Breast epithelium (tissue), 4 donors: Measurements from ENCODE around the gene FOXF1. TPM values are rescaled to one million over a fixed set of nuclear protein-coding genes. Genes with fewer than 3 reads are reported as not detected.

Source experiments
- DNase-seq, 2 donors: peaks; one replicate each; pipeline ENCODE4 v3.0.0-alpha.2; 2019; ENCODE audit warnings: low spot score in 2 of 2
- H3K27ac ChIP-seq, 2 donors: fragments of 200-600 bp; sonication (generic) in 1 of 2; one replicate each; pipeline ENCODE4 v1.5.1; 2016 to 2019; ENCODE audit warnings: mild to moderate bottlenecking in 1 of 2
- H3K27me3 ChIP-seq, 2 donors: fragments of 200-600 bp; sonication (generic) in 1 of 2; one replicate each; pipeline versions ENCODE4 v1.5.1 to v1.6.0; 2017 to 2019; ENCODE audit warnings: control low read depth in 1 of 2, mild to moderate bottlenecking in 1 of 2
- H3K36me3 ChIP-seq: fragments of 200-600 bp; one replicate; pipeline ENCODE4 v1.5.1; 2019
- H3K4me1 ChIP-seq, 2 donors: fragments of 200-600 bp; sonication (generic); one replicate each; pipeline ENCODE4 v1.5.1; 2016 to 2019; ENCODE audit warnings: control low read depth in 1 of 2
- H3K4me3 ChIP-seq, 3 donors: fragments of 200-600 bp; sonication (generic); 1 replicate in 2 of 3; 2 replicates in 1 of 3; pipeline ENCODE4 v1.5.1; 2016 to 2019; ENCODE audit warnings: mild to moderate bottlenecking in 3 of 3, moderate library complexity in 2 of 3
- H3K9me3 ChIP-seq, 2 donors: fragments of 200-600 bp; sonication (generic) in 1 of 2; one replicate each; pipeline ENCODE4 v1.5.1; 2016 to 2019; ENCODE audit warnings: control low read depth in 1 of 2
- POLR2A ChIP-seq: fragments of 450-650 bp; IDR thresholded peaks from one replicate; pipeline ENCODE4 v1.6.1; 2016; ENCODE audit warnings: antibody characterized with exemption, mild to moderate bottlenecking, moderate library complexity
- POLR2AphosphoS5 ChIP-seq, 3 donors: sonication (generic); formaldehyde crosslinking; IDR thresholded peaks; one replicate each; pipeline ENCODE4 v1.6.1; 2017; ENCODE audit warnings: antibody characterized with exemption in 3 of 3
- intact Hi-C: fragments of 100-400 bp; cut with DNase I; formaldehyde crosslinking; loops from one replicate; pipeline ENCODE4 v1.15.1; 2023; ENCODE audit warnings: low total_unique reads
- total RNA-seq, 3 donors: library from RNA; depleted of rRNA; stranded (reverse); fragments of >200 nt; gene quantifications; one replicate each; pipeline ENCODE4 v1.1.0, GENCODE V29; 2016
- TF ChIP-seq, protein P1 (sequence below), 3 donors: fragments of 450-650 bp; IDR thresholded peaks; one replicate each; pipeline ENCODE4 v1.5.1; 2016 to 2017; ENCODE audit warnings: antibody characterized with exemption in 3 of 3, mild to moderate bottlenecking in 3 of 3, moderate library complexity in 3 of 3

Gene FOXF1
- total RNA-seq, 3 donors from 2014 or later, result 0.15 to 0.66 TPM; not detected in 1

DNA sequence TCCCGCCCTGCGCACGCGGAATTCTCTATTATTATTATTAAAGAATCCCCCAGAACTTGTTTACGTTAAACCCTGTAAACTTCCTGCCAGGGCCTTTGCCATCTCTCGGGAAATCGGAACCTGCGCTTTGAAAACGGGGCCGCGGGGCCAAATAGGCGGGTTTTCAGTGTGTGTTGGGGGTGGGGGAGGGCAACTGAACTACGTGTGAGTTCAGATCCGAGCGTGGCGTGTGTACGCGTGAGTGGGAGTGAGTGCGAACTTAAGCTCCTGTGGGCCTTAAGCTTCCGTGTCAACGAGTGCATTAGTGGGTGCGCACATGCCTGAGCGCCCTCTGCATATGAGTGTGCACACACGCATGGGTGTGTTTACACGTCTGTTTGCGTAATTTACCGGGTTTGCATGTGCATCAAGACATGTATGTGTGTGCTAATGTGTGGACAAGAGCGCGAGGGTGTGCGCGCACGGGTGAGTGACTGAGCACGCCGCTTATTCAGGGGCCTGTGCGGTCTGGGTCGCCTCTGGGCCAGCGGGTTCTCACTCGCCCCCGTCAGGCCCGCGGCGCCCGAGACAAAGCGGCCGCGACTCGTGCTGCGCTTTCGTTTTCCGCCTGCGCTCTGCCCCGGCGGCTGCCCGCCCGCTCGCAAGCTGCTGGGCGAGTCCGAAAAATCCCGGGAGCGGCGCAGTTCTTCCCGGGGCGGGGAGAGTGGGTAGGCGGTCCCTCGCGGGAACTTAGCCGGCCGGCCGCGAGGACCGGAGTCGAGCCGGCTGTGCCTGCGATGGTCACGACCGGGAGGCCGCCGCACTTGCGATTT, 1.2 kb upstream of the FOXF1 start:
- H3K27me3 ChIP-seq, result peaks cover 24 to 97% of the 10 kb centered on the region in 2 donors
- H3K27ac ChIP-seq, result peak overlapping the region in 1 of 2 donors; percentile 58
- H3K4me3 ChIP-seq, result peak overlapping the region; percentile 57 to 81 (median 57)
- H3K36me3 ChIP-seq, result no peaks in the 10 kb centered on the region
- TF ChIP-seq, protein P1, sequence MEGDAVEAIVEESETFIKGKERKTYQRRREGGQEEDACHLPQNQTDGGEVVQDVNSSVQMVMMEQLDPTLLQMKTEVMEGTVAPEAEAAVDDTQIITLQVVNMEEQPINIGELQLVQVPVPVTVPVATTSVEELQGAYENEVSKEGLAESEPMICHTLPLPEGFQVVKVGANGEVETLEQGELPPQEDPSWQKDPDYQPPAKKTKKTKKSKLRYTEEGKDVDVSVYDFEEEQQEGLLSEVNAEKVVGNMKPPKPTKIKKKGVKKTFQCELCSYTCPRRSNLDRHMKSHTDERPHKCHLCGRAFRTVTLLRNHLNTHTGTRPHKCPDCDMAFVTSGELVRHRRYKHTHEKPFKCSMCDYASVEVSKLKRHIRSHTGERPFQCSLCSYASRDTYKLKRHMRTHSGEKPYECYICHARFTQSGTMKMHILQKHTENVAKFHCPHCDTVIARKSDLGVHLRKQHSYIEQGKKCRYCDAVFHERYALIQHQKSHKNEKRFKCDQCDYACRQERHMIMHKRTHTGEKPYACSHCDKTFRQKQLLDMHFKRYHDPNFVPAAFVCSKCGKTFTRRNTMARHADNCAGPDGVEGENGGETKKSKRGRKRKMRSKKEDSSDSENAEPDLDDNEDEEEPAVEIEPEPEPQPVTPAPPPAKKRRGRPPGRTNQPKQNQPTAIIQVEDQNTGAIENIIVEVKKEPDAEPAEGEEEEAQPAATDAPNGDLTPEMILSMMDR (IDR thresholded peaks at IDR 0.05), result no peak
- TF ChIP-seq POLR2A (no peak), POLR2AphosphoS5 (IDR thresholded peaks at IDR 0.05) (no peak)
- intact Hi-C loops, result no loop called here
- DNase-seq, result no peak
- H3K4me1 ChIP-seq, result peaks cover 14 to 21% of the 10 kb centered on the region in 2 donors
- no peaks in the 10 kb centered on the region for H3K9me3 ChIP-seq

DNA sequence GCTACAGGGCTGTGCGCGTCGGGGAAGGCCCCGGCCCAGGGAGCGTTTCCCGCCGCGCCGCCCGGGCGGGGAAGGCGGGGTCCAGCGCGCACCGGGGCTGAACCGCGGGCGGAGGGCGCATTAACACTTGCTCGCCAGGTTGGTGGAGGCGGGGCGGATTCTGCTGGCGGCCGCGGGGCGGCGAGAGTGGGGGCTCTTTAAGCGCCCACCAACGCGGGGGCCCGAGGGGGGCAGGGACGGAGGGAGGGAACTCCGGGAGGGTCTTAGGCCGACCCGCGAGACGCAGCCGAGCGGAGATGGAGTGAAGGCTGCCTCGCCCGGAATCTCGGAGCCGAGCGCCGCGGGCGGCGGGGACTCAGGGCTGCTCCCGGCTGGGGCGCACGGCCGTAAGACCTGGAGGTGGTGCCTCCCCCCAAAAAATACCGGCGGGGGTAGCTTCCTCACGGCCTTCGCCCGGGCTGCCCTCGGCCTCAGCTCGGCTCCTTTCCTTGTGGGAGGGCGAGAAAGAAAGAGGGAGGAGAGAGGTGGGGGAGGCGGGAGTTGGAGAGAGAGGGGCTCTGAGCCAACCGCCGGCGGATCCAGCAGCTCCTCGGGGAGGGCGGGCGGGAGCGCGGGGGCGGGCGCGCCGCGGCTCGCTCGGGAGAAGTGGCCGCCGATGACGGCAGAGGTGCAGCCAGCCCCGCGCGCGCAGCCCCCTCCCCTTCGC, 415 bp upstream of the FOXF1 start:
- H3K4me3 ChIP-seq, result peak overlapping the region; percentile 57 to 81 (median 57)
- DNase-seq, result no peak
- H3K9me3 ChIP-seq, result no peaks in the 10 kb centered on the region
- intact Hi-C loops, result no loop called here
- H3K36me3 ChIP-seq, result no peaks in the 10 kb centered on the region
- peaks cover 14 to 21% of the 10 kb centered on the region in 2 donors for H3K4me1 ChIP-seq
- TF ChIP-seq POLR2AphosphoS5 (IDR thresholded peaks at IDR 0.05) (no peak), POLR2A (no peak)
- TF ChIP-seq, protein P1 (IDR thresholded peaks at IDR 0.05), result no peak
- peaks cover 23 to 97% of the 10 kb centered on the region in 2 donors for H3K27me3 ChIP-seq
- H3K27ac ChIP-seq, result peak overlapping the region in 1 of 2 donors; percentile 58

DNA sequence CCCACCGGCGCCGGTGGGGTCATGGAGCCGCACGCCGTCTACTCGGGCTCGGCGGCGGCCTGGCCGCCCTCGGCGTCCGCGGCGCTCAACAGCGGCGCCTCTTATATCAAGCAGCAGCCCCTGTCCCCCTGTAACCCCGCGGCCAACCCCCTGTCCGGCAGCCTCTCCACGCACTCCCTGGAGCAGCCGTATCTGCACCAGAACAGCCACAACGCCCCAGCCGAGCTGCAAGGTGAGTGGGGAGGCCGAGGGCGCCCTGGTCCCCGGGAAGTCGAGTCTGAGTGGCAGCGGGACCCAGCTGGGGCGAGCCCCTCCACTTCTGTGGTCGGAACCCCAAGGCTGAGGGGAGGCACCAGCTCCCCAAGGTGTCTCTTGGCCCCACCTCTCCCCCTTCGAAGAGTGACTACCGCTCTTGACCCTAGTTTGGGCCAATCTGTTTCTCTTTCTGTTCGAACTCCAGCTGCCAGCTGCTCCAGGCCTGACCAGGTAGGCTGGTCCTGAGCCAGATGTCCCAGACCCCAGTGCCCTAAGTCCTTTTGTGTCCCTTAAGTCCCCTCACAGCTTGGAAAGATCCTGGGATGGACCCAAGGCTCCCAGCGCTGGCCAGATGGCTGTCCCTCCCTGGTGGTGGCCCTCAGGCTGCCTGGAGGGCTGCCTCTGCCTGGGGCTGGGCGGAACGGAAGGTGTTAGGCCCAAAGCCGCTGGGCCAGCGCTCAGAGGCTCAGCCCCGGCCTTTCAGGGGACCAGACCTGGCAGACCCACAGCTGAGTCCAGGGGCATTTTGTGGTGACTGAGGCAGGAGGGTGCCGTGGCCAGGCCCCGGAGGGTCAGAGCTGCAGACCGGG, 1.2 kb downstream of the FOXF1 start:
- no peaks in the 10 kb centered on the region for H3K9me3 ChIP-seq
- H3K36me3 ChIP-seq, result no peaks in the 10 kb centered on the region
- intact Hi-C loops, result no loop called here
- peak overlapping the region; percentile 57 to 81 (median 57) for H3K4me3 ChIP-seq
- DNase-seq, result no peak
- H3K4me1 ChIP-seq, result peaks cover 14 to 16% of the 10 kb centered on the region in 2 donors
- TF ChIP-seq POLR2AphosphoS5 (IDR thresholded peaks at IDR 0.05) (no peak), POLR2A (no peak)
- TF ChIP-seq, protein P1 (IDR thresholded peaks at IDR 0.05), result no peak
- peaks cover 28 to 98% of the 10 kb centered on the region in 2 donors for H3K27me3 ChIP-seq
- no peak overlapping the region for H3K27ac ChIP-seq

DNA sequence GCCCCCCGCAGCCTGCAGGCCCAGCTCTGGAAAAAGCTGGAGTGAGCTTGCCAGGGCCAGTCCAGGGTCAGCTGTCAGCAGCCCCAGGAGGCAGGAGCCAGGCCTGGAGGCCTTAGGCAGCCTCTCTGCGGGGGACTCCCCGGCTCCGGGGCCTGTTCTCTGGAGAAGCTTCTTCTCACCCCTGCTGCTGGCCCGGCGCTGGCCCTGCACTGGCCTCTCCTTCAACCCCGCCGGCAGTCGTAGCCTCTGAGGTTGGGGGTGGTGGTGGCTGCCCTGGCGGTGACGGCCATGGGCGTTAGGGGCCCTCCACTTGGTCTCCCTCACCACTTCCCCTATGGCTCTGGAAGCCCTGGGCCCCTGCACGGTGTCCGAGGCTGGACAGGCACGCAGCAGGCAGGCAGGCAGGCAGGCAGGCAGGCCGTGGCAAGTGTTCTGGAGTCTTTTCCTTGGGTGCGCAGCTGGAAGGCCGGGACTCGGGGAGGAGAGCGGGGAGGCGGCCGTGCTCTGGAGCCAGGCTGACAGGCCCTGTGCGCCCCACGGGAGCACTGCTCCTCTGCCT, 2.1 kb downstream of the FOXF1 start:
- H3K27me3 ChIP-seq, result peaks cover 27 to 98% of the 10 kb centered on the region in 2 donors
- H3K36me3 ChIP-seq, result no peaks in the 10 kb centered on the region
- H3K9me3 ChIP-seq, result no peaks in the 10 kb centered on the region
- H3K4me1 ChIP-seq, result peaks cover 14 to 16% of the 10 kb centered on the region in 2 donors
- H3K27ac ChIP-seq, result no peak overlapping the region
- DNase-seq, result no peak
- intact Hi-C loops, result no loop called here
- TF ChIP-seq, protein P1 (IDR thresholded peaks at IDR 0.05), result no peak
- no peak for TF ChIP-seq POLR2A
- no peak for TF ChIP-seq POLR2AphosphoS5 (IDR thresholded peaks at IDR 0.05)
- H3K4me3 ChIP-seq, result no peak overlapping the region
